Peyer's patch (tissue), 4 donors: ENCODE measurements around the gene ABR.

Experiments
- CTCF ChIP-seq, 6 experiments: fragments of 450-650 bp in 4 of 6; fragments of 200-600 bp in 2 of 6; sonication (generic) in 1 of 6; IDR thresholded peaks; one replicate each; pipeline ENCODE4 v1.5.1; 2017 to 2019; ENCODE audit warnings: antibody characterized with exemption in 6 of 6, mild to moderate bottlenecking in 3 of 6, moderate library complexity in 1 of 6
- POLR2A ChIP-seq, 2 donors: fragments of 450-650 bp; IDR thresholded peaks; one replicate each; pipeline ENCODE4 v1.5.1; 2017; ENCODE audit warnings: antibody characterized with exemption in 2 of 2, mild to moderate bottlenecking in 2 of 2, moderate library complexity in 2 of 2

- TF ChIP-seq CTCF (IDR thresholded peaks at IDR 0.05) = no peak
- TF ChIP-seq POLR2A (IDR thresholded peaks at IDR 0.05) = no peak
These were observed 43.0 kb downstream of the ABR start for GRCh38 chr17:1136748-1137147.
